H1 (cell line): ENCODE results near the gene ZBTB42. TPM values are rescaled to one million over a fixed set of nuclear protein-coding genes. Genes with fewer than 3 reads are reported as not detected.

Experiments
- CTCF ChIA-PET: fragments of 300-600 bp; sonication (Branson Sonifier 250); formaldehyde crosslinking; loops from one replicate; lab custom pipeline; 2021; ENCODE audit not compliant: partially characterized antibody; lab: Charles Lee
- POLR2A ChIA-PET: fragments of 300-600 bp; sonication (Branson Sonifier 250); formaldehyde crosslinking; loops from one replicate; lab custom pipeline; 2021; ENCODE audit warnings: inconsistent platforms; ENCODE audit not compliant: partially characterized antibody; lab: Charles Lee
- DNase-seq, 2 experiments: peaks; one replicate each; pipeline versions ENCODE4 v3.0.0 to v3.0.0-alpha.2; 2010 to 2022; ENCODE audit warnings: low spot score in 2 of 2, low read depth in 1 of 2, mixed read lengths in 1 of 2
- FAIRE-seq: peaks from 2 replicates; lab custom pipeline; 2011; peaks lifted over from hg19 to GRCh38; lab: Jason Lieb, UNC
- H2AFZ ChIP-seq: 2 replicates; pipeline ENCODE4 v1.8.1; 2012; ENCODE audit warnings: low read length, inconsistent platforms
- H2AK5ac ChIP-seq: 2 replicates; pipeline ENCODE4 v1.6.1; 2013; ENCODE audit warnings: low read depth, low read length
- H2BK120ac ChIP-seq: replicated peaks from 2 replicates; pipeline ENCODE3; 2013; ENCODE audit warnings: low read depth, low read length, inconsistent platforms
- H2BK12ac ChIP-seq: 2 replicates; pipeline ENCODE4 v1.6.1; 2013; ENCODE audit warnings: low read depth, low read length
- H2BK15ac ChIP-seq: 2 replicates; pipeline ENCODE4 v1.6.1; 2013; ENCODE audit warnings: low read length
- H2BK20ac ChIP-seq: 2 replicates; pipeline ENCODE4 v1.6.1; 2013; ENCODE audit warnings: low read length
- H2BK5ac ChIP-seq: 2 replicates; pipeline ENCODE4 v1.6.1; 2013; ENCODE audit warnings: low read depth, low read length
- H3K14ac ChIP-seq: 2 replicates; pipeline ENCODE4 v1.6.1; 2013; ENCODE audit warnings: inconsistent platforms; ENCODE audit not compliant: insufficient read length
- H3K18ac ChIP-seq: 2 replicates; pipeline ENCODE4 v1.6.1; 2013; ENCODE audit warnings: low read length; ENCODE audit errors: extremely low read depth
- H3K23ac ChIP-seq: 2 replicates; pipeline ENCODE4 v1.6.1; 2013; ENCODE audit warnings: inconsistent platforms; ENCODE audit not compliant: insufficient read length
- H3K23me2 ChIP-seq: 2 replicates; pipeline ENCODE4 v1.6.1; 2013; ENCODE audit warnings: low read depth, low read length
- H3K27ac ChIP-seq: 2 replicates; pipeline ENCODE4 v1.6.1; 2011; ENCODE audit warnings: low read depth, low read length, inconsistent platforms
- H3K27me3 ChIP-seq, 4 experiments: replicated peaks in 1 of 4; 1 replicate in 1 of 4; 2 replicates in 3 of 4; pipeline versions ENCODE4 v1.6.1 to v1.8.1; 2011 to 2013; ENCODE audit warnings: low read length in 3 of 4, mild to moderate bottlenecking in 3 of 4, inconsistent platforms in 2 of 4, mixed read lengths in 2 of 4, moderate library complexity in 1 of 4; ENCODE audit not compliant: control insufficient read depth in 3 of 4, insufficient read depth in 3 of 4; ENCODE audit errors: extremely low read depth in 1 of 4
- H3K36me3 ChIP-seq, 4 experiments: 2 replicates each; pipeline versions ENCODE4 v1.6.1 to v1.8.1; 2011 to 2013; ENCODE audit warnings: mild to moderate bottlenecking in 4 of 4, low read length in 3 of 4, moderate library complexity in 2 of 4, control low read depth in 1 of 4, inconsistent platforms in 1 of 4; ENCODE audit not compliant: insufficient read depth in 4 of 4, control insufficient read depth in 2 of 4
- H3K4ac ChIP-seq: replicated peaks from 2 replicates; pipeline ENCODE3; 2013; ENCODE audit warnings: low read length, low read depth, mixed read lengths, inconsistent platforms; ENCODE audit not compliant: insufficient read length
- H3K4me1 ChIP-seq, 4 experiments: replicated peaks in 1 of 4; 1 replicate in 1 of 4; 2 replicates in 3 of 4; pipeline versions ENCODE4 v1.6.1 to v1.8.1; 2011 to 2013; ENCODE audit warnings: low read length in 3 of 4, inconsistent platforms in 2 of 4, mixed read lengths in 1 of 4; ENCODE audit not compliant: insufficient read depth in 4 of 4, control insufficient read depth in 3 of 4
- H3K4me2 ChIP-seq, 2 experiments: 2 replicates each; pipeline versions ENCODE4 v1.6.1 to v1.8.1; 2011 to 2013; ENCODE audit warnings: low read depth in 2 of 2, low read length in 2 of 2, control low read depth in 1 of 2, inconsistent platforms in 1 of 2, mild to moderate bottlenecking in 1 of 2; ENCODE audit not compliant: insufficient read depth in 1 of 2
- H3K4me3 ChIP-seq, 4 experiments: fragments of 200-600, 300-600 bp in 1 of 4; sonication (generic), shearing (Covaris generic), sonication (Bioruptor Twin) in 1 of 4; 2 replicates each; pipeline versions ENCODE4 v1.5.1 to v1.8.1; 2011 to 2016; ENCODE audit warnings: low read length in 4 of 4, low read depth in 3 of 4, control low read depth in 2 of 4, inconsistent platforms in 2 of 4, mild to moderate bottlenecking in 2 of 4, mixed read lengths in 1 of 4, moderate library complexity in 1 of 4; ENCODE audit not compliant: insufficient read depth in 2 of 4; ENCODE audit errors: extremely low read depth in 1 of 4
- H3K56ac ChIP-seq: replicated peaks from 2 replicates; pipeline ENCODE3; 2013; ENCODE audit warnings: low read depth, mild to moderate bottlenecking, mixed read lengths, low read length, inconsistent platforms; ENCODE audit not compliant: insufficient read length
- H3K79me1 ChIP-seq: 2 replicates; pipeline ENCODE4 v1.6.1; 2013; ENCODE audit warnings: low read depth, low read length, control low read depth
- H3K79me2 ChIP-seq, 2 experiments: 2 replicates each; pipeline versions ENCODE4 v1.6.1 to v1.8.1; 2012 to 2013; ENCODE audit warnings: low read length in 2 of 2, mild to moderate bottlenecking in 2 of 2, inconsistent platforms in 1 of 2; ENCODE audit not compliant: insufficient read depth in 2 of 2, control insufficient read depth in 1 of 2
- H3K9ac ChIP-seq, 4 experiments: replicated peaks in 1 of 4; 1 replicate in 1 of 4; 2 replicates in 3 of 4; pipeline versions ENCODE4 v1.6.1 to v1.8.1; 2011 to 2013; ENCODE audit warnings: low read depth in 3 of 4, low read length in 3 of 4, control low read depth in 2 of 4, mild to moderate bottlenecking in 2 of 4, moderate library complexity in 2 of 4, inconsistent platforms in 1 of 4; ENCODE audit errors: extremely low read depth in 1 of 4
- H3K9me3 ChIP-seq, 2 experiments: 2 replicates each; pipeline versions ENCODE4 v1.6.1 to v1.8.1; 2012 to 2013; ENCODE audit warnings: mild to moderate bottlenecking in 2 of 2, moderate library complexity in 2 of 2, control low read depth in 1 of 2, inconsistent platforms in 1 of 2, low read depth in 1 of 2, low read length in 1 of 2, mixed read lengths in 1 of 2; ENCODE audit not compliant: insufficient read depth in 2 of 2
- H4K20me1 ChIP-seq, 2 experiments: replicated peaks in 1 of 2; 2 replicates each; pipeline versions ENCODE3 to v1.8.1; 2011 to 2013; ENCODE audit warnings: inconsistent platforms in 2 of 2, low read length in 2 of 2, mild to moderate bottlenecking in 1 of 2; ENCODE audit not compliant: insufficient read depth in 2 of 2, control insufficient read depth in 1 of 2
- H4K5ac ChIP-seq: 2 replicates; pipeline ENCODE4 v1.6.1; 2013; ENCODE audit warnings: low read length, low read depth, mixed read lengths, inconsistent platforms; ENCODE audit not compliant: insufficient read length
- H4K8ac ChIP-seq: 2 replicates; pipeline ENCODE4 v1.8.0; 2013; ENCODE audit warnings: mild to moderate bottlenecking, moderate library complexity, low read length, inconsistent platforms; ENCODE audit not compliant: insufficient read depth; ENCODE audit errors: extremely low read depth
- H4K91ac ChIP-seq: replicated peaks from 2 replicates; pipeline ENCODE3; 2013; ENCODE audit warnings: low read length, mixed read lengths, inconsistent platforms; ENCODE audit not compliant: insufficient read length
- BRCA1 ChIP-seq: IDR thresholded peaks from 2 replicates; pipeline ENCODE4 v1.6.1; 2012; ENCODE audit warnings: low read depth, low read length, improper control_type of control experiment
- EP300 ChIP-seq, 2 experiments: IDR thresholded peaks; 1 replicate in 1 of 2; 2 replicates in 1 of 2; pipeline ENCODE4 v1.6.1; 2011 to 2012; ENCODE audit warnings: low read depth in 2 of 2, low read length in 2 of 2, mild to moderate bottlenecking in 2 of 2, borderline replicate concordance in 1 of 2, inconsistent platforms in 1 of 2, moderate library complexity in 1 of 2
- GABPA ChIP-seq: IDR thresholded peaks from 2 replicates; pipeline ENCODE4 v1.6.1; 2011; ENCODE audit warnings: mild to moderate bottlenecking, low read length, moderate library complexity, borderline replicate concordance; ENCODE audit not compliant: insufficient read depth
- PHF8 ChIP-seq: fragments of 200-600 bp; sonication (generic); conservative IDR thresholded peaks from 2 replicates; pipeline ENCODE4 v1.7.1; 2012; ENCODE audit warnings: low read depth, mild to moderate bottlenecking, inconsistent platforms, low read length, moderate library complexity
- POLR2A ChIP-seq, 2 experiments: IDR thresholded peaks; 1 replicate in 1 of 2; 2 replicates in 1 of 2; pipeline ENCODE4 v1.6.1; 2011; ENCODE audit warnings: low read depth in 2 of 2, low read length in 2 of 2, mild to moderate bottlenecking in 2 of 2; ENCODE audit errors: control extremely low read depth in 1 of 2
- SAP30 ChIP-seq: fragments of 300-600 bp; sonication (generic); IDR thresholded peaks from 2 replicates; pipeline ENCODE4 v1.7.1; 2012; ENCODE audit warnings: low read length, moderate library complexity, mild to moderate bottlenecking, inconsistent platforms; ENCODE audit not compliant: insufficient read depth, insufficient replicate concordance
- SIX5 ChIP-seq: IDR thresholded peaks from 2 replicates; pipeline ENCODE4 v1.6.1; 2011; ENCODE audit warnings: mild to moderate bottlenecking, low read depth, low read length
- SP2 ChIP-seq: IDR thresholded peaks from 2 replicates; pipeline ENCODE4 v1.6.1; 2012; ENCODE audit warnings: mild to moderate bottlenecking, low read length, inconsistent platforms
- SUZ12 ChIP-seq: fragments of 200-600 bp; sonication (generic); IDR thresholded peaks from 2 replicates; pipeline ENCODE4 v1.6.1; 2012; ENCODE audit warnings: mild to moderate bottlenecking, inconsistent platforms, low read length, moderate library complexity, mixed read lengths
- TAF1 ChIP-seq: IDR thresholded peaks from 2 replicates; pipeline ENCODE4 v1.6.1; 2011; ENCODE audit warnings: mild to moderate bottlenecking, low read depth, low read length
- TAF7 ChIP-seq: optimal IDR thresholded peaks from 2 replicates; pipeline ENCODE3; 2011; ENCODE audit warnings: low read depth, mild to moderate bottlenecking, inconsistent platforms, low read length, moderate library complexity, borderline replicate concordance
- WGBS, 2 experiments: shearing (Covaris generic) in 1 of 2; methylation state at CpG; one replicate each; pipeline versions ENCODE4 v1.1.6 to v1.1.7; 2013 to 2015; ENCODE audit warnings: low lambda C conversion rate in 2 of 2, mixed read lengths in 2 of 2, inconsistent platforms in 1 of 2, low coverage in 1 of 2, missing lambda C conversion rate in 1 of 2; ENCODE audit not compliant: insufficient replicate concordance in 2 of 2, insufficient coverage in 1 of 2, insufficient read length in 1 of 2; ENCODE audit errors: extremely low coverage in 1 of 2, missing lambda C conversion rate in 1 of 2; 5-methylcytosine and 5-hydroxymethylcytosine counted together
- polyA plus RNA-seq, 7 experiments: library from polyadenylated mRNA; depleted of rRNA in 3 of 7; stranded (reverse) in 5 of 7; unstranded in 2 of 7; fragments of >200 nt in 5 of 7; fragments of 200-250 nt in 2 of 7; gene quantifications; 1 replicate in 5 of 7; 2 replicates in 1 of 7; 4 replicates in 1 of 7; pipeline versions ENCODE4 v1.2.1 to v1.2.3, GENCODE V29; 2011 to 2013; ENCODE audit warnings: missing spikeins in 2 of 7, mixed read lengths in 2 of 7
- total RNA-seq: library from RNA; stranded (reverse); fragmentation: NEBNext Ultra II Directional; extraction: Animal tissue kit (Norgen Biotek cat#: 25700); gene quantifications from 2 replicates; pipeline ENCODE4 v1.2.1, GENCODE V29; 2021

ZBTB42 gene
- total and polyA plus RNA-seq, 2 of the 8 experiments (the other 6 are each of a cell fraction or from before 2014, with no cell fraction given): 2.8 to 3.1 TPM

DNA sequence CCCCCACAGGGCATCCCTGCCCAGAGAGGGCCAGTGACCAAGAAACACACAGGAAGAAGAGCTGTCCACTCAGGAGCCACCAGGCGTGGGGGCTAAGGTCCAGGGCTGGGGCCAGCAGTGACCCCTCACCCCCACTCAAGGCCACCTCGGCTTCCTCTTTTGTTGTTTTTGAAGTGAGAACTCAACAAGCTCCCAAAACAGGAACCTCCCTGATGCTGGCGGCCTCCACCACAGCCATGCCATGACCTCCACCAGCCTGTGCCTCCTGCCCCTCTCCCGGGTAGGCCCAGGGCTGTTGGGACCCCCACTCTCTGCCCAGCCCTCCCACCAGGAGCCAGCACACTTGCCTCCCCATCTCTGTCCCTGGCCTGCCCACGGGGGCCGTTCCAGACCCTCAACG lies 13.2 kb upstream of the ZBTB42 start:
- no peak overlapping the region for H3K56ac ChIP-seq
- no peak overlapping the region for H3K4me3 ChIP-seq
- no peak overlapping the region for H2BK20ac ChIP-seq
- H3K27ac ChIP-seq: no peak overlapping the region
- no peaks in the 10 kb centered on the region for H3K9me3 ChIP-seq
- no peaks in the 10 kb centered on the region; a peak in 1 of 4 replicates for H3K79me2 ChIP-seq
- 97% methylated on average over 6 of the region's 7 CpGs; no CpG with 5 or more reads in 1 of the 2 experiments for WGBS, 2 experiments
- POLR2A ChIA-PET: interaction anchor here (1.5 to 1.6 kb wide), 2 partner anchors 12 to 18 kb away, joined by 3 to 4 read pairs; no protein-coding TSS in a partner anchor
- H3K27me3 ChIP-seq: no peaks in the 10 kb centered on the region
- H2AK5ac ChIP-seq: no peak overlapping the region
- H4K8ac ChIP-seq: no peak overlapping the region
- no peak overlapping the region for H3K4ac ChIP-seq
- CTCF ChIA-PET: interaction anchor here (1.1 to 11.1 kb wide), 2 partner anchors 17 to 39 kb away, joined by 3 to 110 read pairs; no protein-coding TSS in a partner anchor
- no peak overlapping the region for H4K91ac ChIP-seq
- no peak overlapping the region for H2BK5ac ChIP-seq
- DNase-seq (no peak), FAIRE-seq (no peak)
- H3K4me2 ChIP-seq: no peak overlapping the region
- H3K4me1 ChIP-seq: no peaks in the 10 kb centered on the region
- H2BK12ac ChIP-seq: no peak overlapping the region
- H4K5ac ChIP-seq: no peak overlapping the region
- H3K23ac ChIP-seq: no peak overlapping the region
- no peak overlapping the region for H3K14ac ChIP-seq
- peaks cover 0 to 4% (median 0%) of the 10 kb centered on the region in 4 experiments; a peak in 3 of 8 replicates for H3K36me3 ChIP-seq
- no peak overlapping the region for H2BK120ac ChIP-seq
- H3K79me1 ChIP-seq: peaks cover 2% of the 10 kb centered on the region
- H3K23me2 ChIP-seq: no peaks in the 10 kb centered on the region
- no peak overlapping the region for H2AFZ ChIP-seq
- H2BK15ac ChIP-seq: no peak overlapping the region
- H4K20me1 ChIP-seq: peaks cover 28 to 33% of the 10 kb centered on the region in 2 experiments
- H3K9ac ChIP-seq: no peak overlapping the region
- H3K18ac ChIP-seq: no peak overlapping the region
- no peak for TF ChIP-seq PHF8
- TF ChIP-seq BRCA1: no peak
- TF ChIP-seq GABPA: no peak
- TF ChIP-seq SAP30: no peak
- no peak for TF ChIP-seq SUZ12
- no peak for TF ChIP-seq EP300 (IDR thresholded peaks at IDR 0.05; ENCODE audit: borderline replicate concordance in 1 of 2, low read depth in 2 of 2, low read length in 2 of 2)
- TF ChIP-seq SIX5: no peak
- no peak for TF ChIP-seq TAF1
- TF ChIP-seq SP2: no peak
- TF ChIP-seq POLR2A (IDR thresholded peaks at IDR 0.05; ENCODE audit: control extremely low read depth in 1 of 2, low read depth in 2 of 2, low read length in 2 of 2): no peak
- TF ChIP-seq TAF7: no peak
